Measurements from ENCODE around the gene EFR3B. TPM values are rescaled to one million over a fixed set of nuclear protein-coding genes. Genes with fewer than 3 reads are reported as not detected.

EFR3B gene
- total and polyA plus RNA-seq, 2 of the 13 experiments (the other 11 are each of a cell fraction or from before 2014, with no cell fraction given): 0.42 TPM

- no peak for TF ChIP-seq ZBTB40 (IDR thresholded peaks at IDR 0.05)
- TF ChIP-seq ZBTB40 (CRISPR knock-in tag; IDR thresholded peaks at IDR 0.05): no peak
- peak; percentile 20; the same call in 1 of the 2 replicates for TF ChIP-seq KDM5B (CRISPR knock-in tag; IDR thresholded peaks at IDR 0.05; ENCODE audit: borderline replicate concordance)
- TF ChIP-seq, protein P1, sequence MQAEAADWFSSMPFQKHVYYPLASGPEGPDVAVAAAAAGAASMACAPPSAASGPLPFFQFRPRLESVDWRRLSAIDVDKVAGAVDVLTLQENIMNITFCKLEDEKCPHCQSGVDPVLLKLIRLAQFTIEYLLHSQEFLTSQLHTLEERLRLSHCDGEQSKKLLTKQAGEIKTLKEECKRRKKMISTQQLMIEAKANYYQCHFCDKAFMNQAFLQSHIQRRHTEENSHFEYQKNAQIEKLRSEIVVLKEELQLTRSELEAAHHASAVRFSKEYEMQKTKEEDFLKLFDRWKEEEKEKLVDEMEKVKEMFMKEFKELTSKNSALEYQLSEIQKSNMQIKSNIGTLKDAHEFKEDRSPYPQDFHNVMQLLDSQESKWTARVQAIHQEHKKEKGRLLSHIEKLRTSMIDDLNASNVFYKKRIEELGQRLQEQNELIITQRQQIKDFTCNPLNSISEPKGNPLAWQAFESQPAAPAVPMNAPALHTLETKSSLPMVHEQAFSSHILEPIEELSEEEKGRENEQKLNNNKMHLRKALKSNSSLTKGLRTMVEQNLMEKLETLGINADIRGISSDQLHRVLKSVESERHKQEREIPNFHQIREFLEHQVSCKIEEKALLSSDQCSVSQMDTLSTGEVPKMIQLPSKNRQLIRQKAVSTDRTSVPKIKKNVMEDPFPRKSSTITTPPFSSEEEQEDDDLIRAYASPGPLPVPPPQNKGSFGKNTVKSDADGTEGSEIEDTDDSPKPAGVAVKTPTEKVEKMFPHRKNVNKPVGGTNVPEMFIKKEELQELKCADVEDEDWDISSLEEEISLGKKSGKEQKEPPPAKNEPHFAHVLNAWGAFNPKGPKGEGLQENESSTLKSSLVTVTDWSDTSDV (CRISPR knock-in tag; IDR thresholded peaks at IDR 0.05): no peak
- TF ChIP-seq ZNF44 (CRISPR knock-in tag; IDR thresholded peaks at IDR 0.05): no peak
- TF ChIP-seq POLR2AphosphoS2 (IDR thresholded peaks at IDR 0.05; ENCODE audit: low read depth, low read length): no peak
- TF ChIP-seq ZNF766 (CRISPR knock-in tag; IDR thresholded peaks at IDR 0.05; ENCODE audit: borderline replicate concordance): no peak
- no peak for TF ChIP-seq REL (CRISPR knock-in tag; conservative IDR thresholded peaks at IDR 0.05)
- TF ChIP-seq ZNF274 (CRISPR knock-in tag; IDR thresholded peaks at IDR 0.05): 0 out of 2 replicates have a peak, but pooled peaks have one; percentile 16
- no peak for TF ChIP-seq ZC3H13 (CRISPR knock-in tag; IDR thresholded peaks at IDR 0.05)
- TF ChIP-seq ZSCAN21 (CRISPR knock-in tag; IDR thresholded peaks at IDR 0.05; ENCODE audit: borderline replicate concordance): no peak
- no peak for TF ChIP-seq JUNB (CRISPR knock-in tag; IDR thresholded peaks at IDR 0.05; ENCODE audit: borderline replicate concordance)
- no peak for TF ChIP-seq ZNF678 (CRISPR knock-in tag; IDR thresholded peaks at IDR 0.05)
- TF ChIP-seq, protein P2, sequence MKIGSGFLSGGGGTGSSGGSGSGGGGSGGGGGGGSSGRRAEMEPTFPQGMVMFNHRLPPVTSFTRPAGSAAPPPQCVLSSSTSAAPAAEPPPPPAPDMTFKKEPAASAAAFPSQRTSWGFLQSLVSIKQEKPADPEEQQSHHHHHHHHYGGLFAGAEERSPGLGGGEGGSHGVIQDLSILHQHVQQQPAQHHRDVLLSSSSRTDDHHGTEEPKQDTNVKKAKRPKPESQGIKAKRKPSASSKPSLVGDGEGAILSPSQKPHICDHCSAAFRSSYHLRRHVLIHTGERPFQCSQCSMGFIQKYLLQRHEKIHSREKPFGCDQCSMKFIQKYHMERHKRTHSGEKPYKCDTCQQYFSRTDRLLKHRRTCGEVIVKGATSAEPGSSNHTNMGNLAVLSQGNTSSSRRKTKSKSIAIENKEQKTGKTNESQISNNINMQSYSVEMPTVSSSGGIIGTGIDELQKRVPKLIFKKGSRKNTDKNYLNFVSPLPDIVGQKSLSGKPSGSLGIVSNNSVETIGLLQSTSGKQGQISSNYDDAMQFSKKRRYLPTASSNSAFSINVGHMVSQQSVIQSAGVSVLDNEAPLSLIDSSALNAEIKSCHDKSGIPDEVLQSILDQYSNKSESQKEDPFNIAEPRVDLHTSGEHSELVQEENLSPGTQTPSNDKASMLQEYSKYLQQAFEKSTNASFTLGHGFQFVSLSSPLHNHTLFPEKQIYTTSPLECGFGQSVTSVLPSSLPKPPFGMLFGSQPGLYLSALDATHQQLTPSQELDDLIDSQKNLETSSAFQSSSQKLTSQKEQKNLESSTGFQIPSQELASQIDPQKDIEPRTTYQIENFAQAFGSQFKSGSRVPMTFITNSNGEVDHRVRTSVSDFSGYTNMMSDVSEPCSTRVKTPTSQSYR (CRISPR knock-in tag; IDR thresholded peaks at IDR 0.05; ENCODE audit: borderline replicate concordance): no peak
Observed at GRCh38 chr2:25042321-25043240, 705 bp downstream of the EFR3B start (continued).
